DMS153 treated with DMSO at 0.1 percent for 48 hours (cell line): Measurements from ENCODE around the gene FBXW9.
"Not testable (repeated sequence)": the region's sequence is repeated elsewhere in the genome, so short reads cannot be mapped to it uniquely, and the experiment has no call there.

ENCODE experiments used
- DNase-seq: peaks from one replicate; lab custom pipeline; 2025; ENCODE audit not compliant: unreplicated experiment; lab: John Stamatoyannopoulos, UW

Gene FBXW9

DNA sequence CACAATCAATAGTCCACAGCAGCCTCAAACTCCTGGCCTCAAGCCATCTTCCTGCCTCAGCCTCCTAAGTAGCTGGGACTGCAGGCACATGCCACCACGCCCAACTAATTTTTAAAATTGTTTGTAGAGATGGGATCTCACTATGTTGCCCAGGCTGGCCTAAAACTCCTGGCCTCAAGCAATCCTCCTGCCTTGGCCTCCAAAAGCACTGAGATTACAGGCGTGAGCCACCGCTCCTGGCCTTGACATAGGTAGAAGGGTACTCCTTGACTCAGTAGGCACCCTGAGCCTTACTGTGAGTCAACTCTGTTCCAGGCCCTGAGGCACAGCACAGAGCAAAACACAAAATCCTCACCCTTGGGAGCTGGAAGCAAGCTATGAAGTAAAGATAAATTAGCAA is 19.5 kb upstream of the FBXW9 start:
- DNase-seq = no peak

DNA sequence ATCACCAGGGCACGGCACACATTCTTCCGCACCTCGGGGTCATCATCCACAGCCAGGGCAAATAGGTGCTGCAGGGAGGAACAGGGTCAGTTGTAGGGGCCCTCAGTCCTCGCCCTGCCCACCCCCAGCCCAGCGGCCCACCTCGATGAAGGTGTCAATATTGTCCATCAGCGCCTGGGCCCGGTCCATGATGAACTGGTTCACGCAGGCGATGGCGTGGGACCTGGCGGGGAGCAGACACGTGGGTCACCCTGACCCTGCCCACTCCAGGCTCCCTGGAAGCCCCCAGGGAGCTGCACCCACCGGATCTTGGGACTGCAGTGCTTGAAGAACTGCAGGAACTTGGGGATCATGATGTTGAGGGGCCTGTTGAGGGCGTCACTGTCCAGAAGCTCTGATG is 18.7 kb upstream of the FBXW9 start:
- no peak for DNase-seq

DNA sequence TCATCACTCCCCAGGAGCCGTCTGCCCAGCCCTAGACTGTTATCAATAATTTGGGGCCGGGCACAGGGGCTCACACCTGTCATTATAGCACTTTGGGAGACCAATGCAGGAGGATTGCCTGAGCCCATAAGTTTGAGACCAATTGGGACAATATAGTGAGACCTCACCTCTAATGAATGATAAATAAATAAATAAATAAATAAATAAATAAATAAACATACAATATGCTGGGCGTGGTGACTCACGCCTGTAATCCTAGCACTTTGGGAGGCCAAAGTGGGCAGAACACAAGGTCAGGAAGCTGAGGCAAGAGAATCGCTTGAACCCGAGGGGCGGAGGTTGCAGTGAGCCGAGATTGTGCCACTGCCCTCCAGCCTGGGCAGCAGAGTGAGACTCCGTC is 16.9 kb upstream of the FBXW9 start:
- DNase-seq = not testable (repeated sequence)

DNA sequence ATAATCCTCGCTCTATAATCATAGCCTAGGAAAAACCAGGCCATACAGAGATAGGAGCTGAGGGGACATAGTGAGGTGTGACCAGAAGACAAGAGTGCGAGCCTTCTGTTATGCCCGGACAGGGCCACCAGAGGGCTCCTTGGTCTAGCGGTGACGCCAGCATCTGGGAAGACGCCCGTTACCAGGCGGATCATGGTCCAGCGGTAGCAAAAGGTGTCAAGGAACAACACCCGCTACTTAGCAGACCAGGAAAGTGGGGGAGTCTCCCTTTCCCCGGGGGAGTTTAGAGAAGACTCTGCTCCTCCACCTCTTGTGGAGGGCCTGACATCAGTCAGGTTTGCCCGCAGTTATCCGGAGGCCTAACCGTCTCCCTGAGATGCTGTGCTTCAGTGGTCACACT is 15.6 kb upstream of the FBXW9 start:
- DNase-seq = not testable (repeated sequence)

DNA sequence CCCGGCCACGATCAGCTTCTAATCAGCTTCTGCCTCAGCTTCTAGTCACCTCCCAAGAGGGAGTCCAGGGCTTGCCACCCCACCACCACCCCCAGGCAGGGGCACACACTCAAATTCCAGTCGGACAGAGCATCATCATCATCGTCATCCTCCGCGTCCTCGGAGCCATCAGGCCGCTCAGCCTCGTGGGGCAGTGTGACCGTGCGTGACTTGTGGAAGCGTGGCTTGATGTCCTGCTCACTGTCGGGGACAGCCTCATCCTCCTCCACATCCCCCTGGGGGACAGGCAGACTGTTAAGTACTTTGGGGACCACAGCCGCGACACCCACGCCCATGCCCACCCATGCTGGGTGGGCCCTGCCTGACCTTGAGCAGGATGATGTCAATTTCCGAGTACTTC is 14.8 kb upstream of the FBXW9 start:
- no peak for DNase-seq

DNA sequence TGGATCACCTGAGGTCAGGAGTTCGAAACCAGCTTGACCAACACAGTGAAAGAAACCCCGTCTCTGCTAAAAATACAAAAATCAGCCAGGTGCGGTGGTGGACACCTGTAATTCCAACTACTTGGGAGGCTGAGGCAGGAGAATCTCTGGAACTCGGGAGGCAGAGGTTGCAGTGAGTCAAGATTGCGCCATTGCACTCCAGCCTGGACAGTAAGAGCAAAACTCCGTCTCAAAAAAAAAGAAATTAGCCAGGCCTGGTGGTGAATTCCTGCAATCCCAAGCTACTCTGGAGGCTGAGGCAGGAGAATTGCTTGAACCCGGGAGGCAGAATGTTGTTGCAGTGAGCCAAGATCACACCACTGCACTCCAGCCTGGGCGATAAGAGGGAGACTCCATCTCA is 12.2 kb upstream of the FBXW9 start:
- no peak for DNase-seq

DNA sequence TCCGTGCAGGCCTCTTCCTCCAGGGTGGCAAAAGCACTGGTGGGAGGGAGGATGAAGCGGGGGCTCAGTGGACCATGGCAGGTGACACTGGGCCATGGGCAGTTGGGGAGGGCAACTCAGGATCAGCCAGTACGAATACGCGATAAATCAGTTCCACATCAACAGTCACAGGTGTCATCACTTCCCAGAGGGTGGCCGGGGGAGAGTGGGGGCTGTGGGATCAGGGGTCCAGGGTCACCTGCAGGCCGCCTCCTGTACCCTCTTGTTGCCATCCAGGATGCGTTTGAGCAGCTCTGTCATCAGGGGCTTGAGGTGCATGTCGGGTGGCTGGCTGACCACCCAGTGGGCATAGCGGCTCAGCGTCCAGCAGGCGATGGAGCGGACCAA is 9.9 kb upstream of the FBXW9 start:
- DNase-seq = no peak

DNA sequence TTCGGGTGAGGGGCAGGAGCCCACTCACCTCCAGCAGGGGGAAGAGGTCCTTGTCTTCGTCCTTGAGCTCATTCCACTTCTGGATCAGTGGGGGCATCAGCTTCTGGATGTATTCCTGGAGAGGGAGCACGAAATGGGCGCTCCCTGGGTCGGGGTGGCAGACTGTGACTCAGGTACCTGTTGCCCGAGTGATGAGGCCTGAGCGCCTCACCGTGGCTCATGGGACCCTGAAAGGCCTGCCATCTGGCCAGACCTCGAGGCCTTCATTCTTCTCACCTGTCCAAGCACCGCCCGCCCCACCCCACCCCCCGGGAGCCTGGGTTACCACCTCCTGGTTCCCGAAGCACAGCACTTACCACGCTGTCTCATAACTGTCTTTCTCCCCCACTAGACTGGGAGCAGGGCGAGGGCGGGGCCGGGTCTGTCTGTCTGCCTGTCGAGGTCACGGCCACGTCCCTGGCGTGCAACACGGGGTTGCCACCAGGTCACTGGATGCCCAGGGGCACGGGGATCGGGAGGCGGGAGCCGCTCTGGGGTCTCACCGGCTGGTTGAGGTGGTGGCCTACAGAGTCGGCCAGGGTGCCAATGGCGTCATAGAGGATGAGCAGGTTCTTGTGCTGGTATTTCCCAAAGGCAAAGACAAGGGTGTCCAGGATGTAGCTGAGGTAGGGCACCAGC is 9.4 kb upstream of the FBXW9 start:
- no peak for DNase-seq

DNA sequence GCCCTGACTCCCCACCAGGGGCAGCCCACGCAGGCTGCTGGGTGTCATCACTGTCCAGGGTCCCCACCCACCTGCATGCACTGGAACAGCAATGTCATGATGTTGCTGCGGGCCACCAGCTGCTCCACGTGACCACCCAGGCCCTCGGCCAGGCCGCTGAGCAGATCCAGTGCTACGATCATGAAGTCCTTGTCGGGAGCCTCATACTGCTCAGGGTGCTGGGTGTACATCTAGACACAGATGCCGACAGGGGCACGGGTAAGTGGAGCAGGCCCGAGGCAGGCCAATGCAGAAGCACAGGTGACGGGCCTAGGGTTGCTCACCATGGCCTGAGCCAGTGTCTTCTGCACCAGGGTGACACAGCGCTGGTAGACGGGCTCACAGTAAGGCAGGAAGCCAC is 8.7 kb upstream of the FBXW9 start:
- no peak for DNase-seq

DNA sequence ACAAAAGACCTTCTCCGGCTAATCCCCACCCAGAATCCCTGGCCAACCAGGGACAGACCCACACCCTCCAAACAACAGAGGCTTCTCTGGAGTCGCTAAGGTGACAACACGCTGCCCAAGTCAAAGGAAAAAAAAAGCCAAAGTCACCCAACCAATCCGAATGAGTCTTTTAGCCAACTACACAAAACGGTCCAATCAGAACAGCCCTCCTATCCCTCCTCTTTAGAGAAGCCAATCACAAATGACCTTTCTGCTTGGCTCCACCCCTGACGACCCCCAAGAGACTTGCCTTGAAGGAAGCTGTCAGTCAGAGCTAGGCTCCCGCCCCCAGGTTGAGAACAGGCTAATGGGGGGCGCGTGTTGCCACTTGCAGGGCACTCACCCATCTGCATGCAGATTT is 6.6 kb upstream of the FBXW9 start:
- no peak for DNase-seq

DNA sequence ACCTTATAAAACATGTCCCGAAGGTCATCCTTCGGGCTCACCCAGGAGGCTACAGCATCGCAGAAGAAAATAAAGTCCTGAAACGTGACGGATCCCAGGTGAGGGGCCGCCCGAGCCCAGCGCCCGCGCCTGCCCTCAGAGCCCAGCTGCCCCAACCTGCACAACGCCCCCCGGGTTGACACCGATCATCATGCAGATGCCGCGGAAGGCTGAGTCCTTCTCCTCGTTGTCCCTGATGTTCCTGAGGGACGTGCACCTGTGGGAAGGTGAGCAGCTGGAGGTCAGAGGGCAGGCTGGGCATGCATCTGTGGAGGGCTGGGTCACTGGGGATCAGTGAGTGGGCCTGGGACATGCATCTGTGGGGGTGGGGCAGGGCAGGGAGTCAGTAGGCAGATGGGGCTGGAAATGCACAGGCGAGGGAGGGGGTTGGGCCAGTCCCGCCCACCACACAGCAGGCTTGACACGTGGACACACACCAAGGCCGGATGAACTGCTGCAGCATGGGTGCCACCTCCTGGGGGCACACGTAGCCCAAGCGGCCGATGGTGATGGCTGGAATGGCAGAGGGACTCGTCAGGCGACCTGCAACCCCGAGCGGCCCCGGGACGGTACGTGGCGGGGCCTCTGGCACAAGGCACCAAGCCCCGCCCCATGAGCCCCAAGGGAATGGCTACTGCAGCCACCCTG is 5.3 kb upstream of the FBXW9 start:
- no peak for DNase-seq

DNA sequence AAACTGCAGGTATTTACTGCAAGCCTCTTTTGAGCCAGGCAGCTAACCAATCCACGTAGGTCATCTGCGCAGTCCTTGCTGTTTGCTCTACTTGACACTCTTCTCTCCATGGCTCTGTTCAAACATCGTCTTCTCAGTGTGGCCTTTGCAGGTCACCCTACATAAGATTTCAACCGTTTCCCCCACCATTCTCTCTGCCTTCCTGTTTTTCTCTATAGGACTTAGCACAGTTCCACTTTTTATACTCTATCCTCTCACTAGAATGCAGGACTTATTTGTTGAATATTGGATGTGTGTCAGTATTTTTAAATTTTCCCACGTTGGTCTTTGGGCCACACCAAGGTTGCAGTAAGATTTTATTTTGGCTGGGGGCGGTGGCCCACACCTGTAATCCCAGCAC is 1.7 kb upstream of the FBXW9 start:
- no peak for DNase-seq

DNA sequence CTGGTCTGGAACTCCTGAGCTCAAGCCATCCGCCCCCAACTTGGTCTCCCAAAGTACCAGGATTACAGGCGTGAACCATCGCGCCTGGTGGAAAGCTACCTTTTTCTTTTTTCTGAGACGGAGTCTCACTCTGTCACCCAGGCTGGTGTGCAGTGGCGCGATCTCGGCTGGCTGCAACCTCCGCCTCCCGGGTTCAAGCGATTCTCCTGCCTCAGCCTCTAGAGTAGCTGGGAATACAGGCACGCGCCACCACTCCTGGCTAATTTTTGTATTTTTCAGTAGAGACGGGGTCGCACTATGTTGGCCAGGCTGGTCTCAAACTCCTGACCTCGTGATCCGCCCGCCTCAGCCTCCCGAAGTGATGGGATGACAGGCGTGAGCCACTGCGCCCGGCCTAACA is 994 bp upstream of the FBXW9 start:
- not testable (repeated sequence) for DNase-seq

DNA sequence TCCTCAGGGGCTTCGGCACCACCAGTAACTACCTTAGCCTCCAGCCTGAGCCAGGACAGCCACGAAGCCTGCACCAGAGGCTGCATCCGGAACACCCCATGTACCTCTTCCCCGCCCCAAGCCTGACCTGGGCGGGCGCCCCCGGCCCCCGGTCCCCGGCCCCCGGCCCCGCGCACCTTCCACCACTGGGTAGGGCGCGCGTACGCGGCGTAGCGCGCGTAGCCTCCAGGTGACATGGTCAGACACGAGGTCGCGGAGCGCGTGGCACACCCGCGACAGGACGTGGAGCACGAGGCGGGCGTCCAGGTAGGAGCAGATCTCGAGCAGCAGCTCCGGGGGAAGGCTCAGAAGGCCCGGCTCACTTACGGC is 450 bp downstream of the FBXW9 start:
- DNase-seq = no peak

DNA sequence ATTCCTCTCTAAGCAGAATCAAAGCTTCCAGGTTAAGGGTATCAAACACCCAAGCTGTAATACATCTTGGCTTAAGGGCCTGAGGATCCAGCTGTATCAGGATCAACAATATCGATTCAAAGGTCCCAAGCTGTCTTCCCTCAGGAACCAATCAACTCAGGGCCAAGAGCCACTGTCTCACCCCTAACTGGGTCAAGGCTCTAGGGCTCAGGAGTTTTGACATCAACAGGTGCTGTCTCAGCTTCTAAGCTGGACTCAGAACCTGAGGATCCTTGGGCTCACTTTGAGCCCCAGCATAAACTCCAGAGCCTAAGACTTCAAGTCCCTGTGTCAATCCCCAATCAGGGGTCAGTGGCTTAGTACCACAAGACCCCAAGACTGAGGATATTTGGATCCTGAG is 917 bp downstream of the FBXW9 start:
- DNase-seq = no peak

DNA sequence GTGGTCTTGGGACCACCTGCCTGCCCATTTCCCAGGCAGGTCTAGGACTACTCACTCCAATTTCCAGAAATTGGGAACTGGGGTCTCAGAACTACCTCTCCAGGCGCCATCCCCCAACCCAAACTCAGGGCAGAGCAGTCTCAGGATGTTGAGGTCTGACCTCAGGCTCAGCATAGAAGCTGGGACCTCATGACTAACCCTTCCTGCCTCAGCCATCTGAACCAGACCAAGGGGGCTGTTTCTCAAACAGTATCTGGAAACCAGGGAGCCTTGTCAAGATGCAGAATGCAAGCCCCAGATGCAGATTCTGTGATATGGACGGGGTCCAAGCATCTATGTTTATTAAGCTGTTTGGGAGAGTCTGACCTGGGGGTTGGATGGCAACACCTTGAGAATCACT is 1.3 kb downstream of the FBXW9 start:
- DNase-seq = no peak

DNA sequence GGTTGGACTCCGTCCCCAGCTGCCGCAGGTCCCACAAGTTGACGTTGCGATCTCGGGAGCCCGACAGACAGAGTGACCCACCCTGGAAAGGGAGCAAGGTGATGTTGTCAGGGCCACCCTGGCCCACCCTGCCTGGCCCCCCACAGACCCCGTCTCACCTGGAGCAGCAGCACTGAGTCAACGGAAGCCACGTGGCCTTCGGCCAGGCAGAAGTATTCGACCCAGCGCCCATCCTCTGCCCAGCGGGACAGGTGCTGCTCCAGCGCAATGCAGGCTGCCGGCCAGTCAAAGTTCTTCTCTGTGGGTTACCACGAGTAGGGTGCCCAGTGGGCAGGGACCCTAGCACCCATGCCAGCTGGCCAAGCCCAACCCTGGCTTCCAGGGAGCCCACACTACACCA is 1.8 kb downstream of the FBXW9 start:
- DNase-seq = no peak

DNA sequence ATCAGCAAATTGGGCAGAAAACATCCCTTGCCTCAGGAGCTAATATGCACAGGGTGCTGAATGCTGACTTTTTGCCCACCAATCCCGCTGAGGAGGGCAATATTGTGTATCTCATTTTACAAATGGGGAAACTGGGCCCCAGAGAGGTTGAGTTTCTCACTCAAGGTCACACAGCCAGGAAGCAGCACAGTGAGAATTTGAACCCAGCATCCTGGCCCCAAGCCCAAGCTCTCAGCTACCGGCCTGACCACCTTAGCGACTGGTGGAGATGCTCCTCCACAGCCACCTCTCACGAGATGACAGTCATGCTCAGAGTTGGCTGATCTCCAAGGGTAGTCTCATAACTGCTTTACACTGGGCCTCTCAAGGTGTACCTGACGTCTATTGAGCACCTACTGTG is 3.5 kb downstream of the FBXW9 start:
- DNase-seq = no peak

DNA sequence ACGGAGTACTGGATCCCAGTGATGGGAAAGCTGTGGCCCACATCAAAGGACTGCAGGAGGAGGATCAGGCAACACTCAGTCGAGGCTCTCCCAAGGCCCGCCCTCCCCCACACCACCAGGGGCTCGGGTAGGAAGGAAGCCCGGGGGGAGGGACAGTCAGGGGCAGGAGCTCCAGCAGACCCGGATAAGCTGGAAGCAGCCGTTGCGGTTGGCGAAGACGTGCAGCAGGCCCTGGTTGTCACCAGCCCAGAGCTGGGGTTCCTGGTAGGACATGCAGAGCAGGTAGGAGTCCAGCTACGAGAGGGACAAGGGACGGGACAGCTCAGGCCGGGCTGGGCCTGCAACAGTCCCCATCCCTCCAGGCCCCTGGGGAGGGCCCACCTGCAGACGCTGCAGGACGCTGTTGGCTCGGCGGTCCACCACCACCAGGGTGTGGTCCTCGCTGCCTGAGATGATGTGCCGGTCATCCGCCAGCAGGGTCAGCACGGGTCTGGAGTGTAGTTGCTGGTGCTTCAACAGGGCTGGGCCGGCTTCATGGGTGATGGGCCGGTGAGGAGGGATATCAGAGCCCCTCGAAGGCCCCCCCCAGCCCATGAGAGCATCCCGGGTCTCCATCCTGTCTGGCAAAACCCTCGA is 6.7 kb downstream of the FBXW9 start:
- no peak for DNase-seq

DNA sequence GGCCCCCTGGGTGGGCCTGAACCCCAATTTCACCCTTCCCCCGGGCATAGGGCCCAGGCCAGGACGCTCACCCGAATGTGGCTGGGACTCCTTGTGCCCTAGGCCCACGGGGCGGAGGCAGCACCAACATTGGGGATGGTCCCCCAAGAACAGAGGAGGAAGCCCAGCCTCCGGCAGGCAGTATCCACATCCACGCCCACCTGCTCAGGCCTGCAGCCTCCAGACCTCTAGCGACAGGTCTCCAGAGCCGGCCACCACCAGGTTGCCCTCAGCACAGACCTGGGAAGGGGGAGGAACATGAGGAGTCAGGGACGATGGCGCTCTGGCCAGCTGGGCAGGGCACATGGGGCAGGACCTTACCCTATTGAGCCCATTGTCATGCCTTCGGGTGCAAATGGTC is 7.4 kb downstream of the FBXW9 start:
- no peak for DNase-seq

DNA sequence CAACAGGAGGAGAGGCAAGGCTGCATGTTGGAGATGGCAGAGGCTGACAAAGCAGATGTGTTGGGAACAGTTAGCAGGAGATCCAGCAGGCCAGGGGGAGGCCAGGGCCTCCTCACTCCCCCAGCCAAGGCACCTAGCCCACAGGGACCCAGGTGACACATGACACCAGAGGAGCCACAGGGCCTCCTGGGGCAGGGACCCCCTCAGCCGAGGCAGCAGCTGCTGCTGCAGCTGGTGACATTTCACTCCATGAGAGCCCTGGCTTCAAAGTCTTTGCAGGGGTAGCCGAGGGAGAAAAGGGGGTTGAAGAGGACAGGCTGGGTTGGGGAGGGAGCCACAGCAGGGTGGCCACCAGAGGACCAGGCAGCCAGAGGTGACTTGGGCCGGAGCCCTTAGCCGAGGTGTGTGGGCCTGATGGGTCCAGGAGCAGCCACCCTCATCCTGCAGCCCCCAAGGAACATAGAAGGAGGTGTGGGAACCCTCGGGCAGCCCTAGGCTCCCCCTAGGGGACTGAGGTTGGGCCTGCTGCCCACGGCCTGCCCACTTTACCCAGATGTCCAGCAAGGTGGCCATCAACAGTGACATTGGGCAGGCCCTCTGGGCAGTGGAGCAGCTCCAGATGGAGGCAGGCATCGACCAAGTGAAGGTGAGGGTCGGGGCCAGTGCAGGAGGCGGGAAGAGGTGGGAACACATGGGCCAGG is 8.8 kb downstream of the FBXW9 start, which contains the start of gene GNG14:
Gene GNG14 (plus strand): TSS at position 503 of the 701 bp plus-strand sequence. CDS start 51 bp downstream, at position 554.
- no peak for DNase-seq

DNA sequence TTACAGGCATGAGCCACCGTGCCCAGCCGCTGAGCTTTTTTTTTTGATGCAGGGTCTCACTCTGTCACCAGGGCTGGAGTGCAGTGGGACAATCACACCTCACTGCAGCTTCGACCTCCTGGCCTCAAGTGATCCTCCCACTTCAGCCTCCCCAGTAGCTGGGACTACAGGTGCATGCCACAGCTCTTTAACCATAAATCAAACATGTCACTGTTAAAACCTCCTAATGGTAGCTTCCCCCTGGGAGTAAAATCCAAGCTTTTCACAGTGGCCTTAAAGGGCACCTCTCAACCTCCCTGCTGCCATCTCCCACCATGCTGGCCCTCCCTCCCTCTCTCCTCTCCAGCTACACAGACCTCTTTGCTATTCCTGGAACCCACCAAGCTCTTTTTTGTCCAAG is 10.6 kb downstream of the FBXW9 start:
- no peak for DNase-seq
